ENCODE data around the gene ADRA2A.

GRCh38 chr10:111079781-111080180 lies 3.0 kb downstream of the ADRA2A start:
- TF ChIP-seq ZSCAN30 (tag by site-specific recombination; IDR thresholded peaks at IDR 0.05) (no peak), CTCF (tag by site-specific recombination; IDR thresholded peaks at IDR 0.05) (no peak), PRDM10 (tag by site-specific recombination; IDR thresholded peaks at IDR 0.05) (no peak)

Measured in HEK293 (cell line).